Vagina (tissue), 2 donors: ENCODE results near the gene TMEM40. TPM values are rescaled to one million over a fixed set of nuclear protein-coding genes. Genes with fewer than 3 reads are reported as not detected.

Experiments used
- DNase-seq, 2 donors: peaks; one replicate each; pipeline ENCODE4 v3.0.0-alpha.2; 2017; ENCODE audit errors: extremely low spot score in 2 of 2
- H3K27ac ChIP-seq: fragments of 200-600 bp; sonication (generic); one replicate; pipeline ENCODE4 v1.5.1; 2019
- H3K27me3 ChIP-seq: fragments of 200-600 bp; sonication (generic); one replicate; pipeline ENCODE4 v1.5.1; 2019
- H3K36me3 ChIP-seq, 2 donors: fragments of 200-600 bp; sonication (generic); one replicate each; pipeline ENCODE4 v1.5.1; 2017 to 2019
- H3K4me1 ChIP-seq: fragments of 200-600 bp; sonication (generic); one replicate; pipeline ENCODE4 v1.5.1; 2019
- H3K4me3 ChIP-seq, 2 donors: fragments of 200-600 bp; sonication (generic); 1 replicate in 1 of 2; 2 replicates in 1 of 2; pipeline ENCODE4 v1.5.1; 2016 to 2019
- H3K9me3 ChIP-seq: fragments of 200-600 bp; sonication (generic); one replicate; pipeline ENCODE4 v1.5.1; 2019
- POLR2A ChIP-seq, 2 donors: fragments of 450-650 bp; IDR thresholded peaks; one replicate each; pipeline ENCODE4 v1.6.1; 2017; ENCODE audit warnings: antibody characterized with exemption in 2 of 2, mild to moderate bottlenecking in 2 of 2, moderate library complexity in 2 of 2
- POLR2AphosphoS5 ChIP-seq, 2 donors: sonication (generic); formaldehyde crosslinking; IDR thresholded peaks; one replicate each; pipeline ENCODE4 v1.9.0; 2017; ENCODE audit warnings: antibody characterized with exemption in 2 of 2, mild to moderate bottlenecking in 2 of 2, low read depth in 1 of 2; ENCODE audit not compliant: insufficient read depth in 1 of 2
- intact Hi-C: fragments of 100-400 bp; cut with DNase I; formaldehyde crosslinking; loops from one replicate; pipeline ENCODE4 v1.15.1; 2023
- total RNA-seq: library from RNA; depleted of rRNA; stranded (reverse); fragments of >200 nt; gene quantifications from one replicate; pipeline ENCODE4 v1.2.3, GENCODE V29; 2016
- TF ChIP-seq, protein P1 (sequence below), 3 experiments: fragments of 450-650 bp in 2 of 3; fragments of 200-600 bp in 1 of 3; sonication (generic) in 1 of 3; IDR thresholded peaks; one replicate each; pipeline ENCODE4 v1.5.1; 2017 to 2019; ENCODE audit warnings: antibody characterized with exemption in 3 of 3, mild to moderate bottlenecking in 2 of 3, moderate library complexity in 2 of 3

The TMEM40 gene
- total RNA-seq, 1 donor from 2014 or later, result 31.7 TPM

DNA sequence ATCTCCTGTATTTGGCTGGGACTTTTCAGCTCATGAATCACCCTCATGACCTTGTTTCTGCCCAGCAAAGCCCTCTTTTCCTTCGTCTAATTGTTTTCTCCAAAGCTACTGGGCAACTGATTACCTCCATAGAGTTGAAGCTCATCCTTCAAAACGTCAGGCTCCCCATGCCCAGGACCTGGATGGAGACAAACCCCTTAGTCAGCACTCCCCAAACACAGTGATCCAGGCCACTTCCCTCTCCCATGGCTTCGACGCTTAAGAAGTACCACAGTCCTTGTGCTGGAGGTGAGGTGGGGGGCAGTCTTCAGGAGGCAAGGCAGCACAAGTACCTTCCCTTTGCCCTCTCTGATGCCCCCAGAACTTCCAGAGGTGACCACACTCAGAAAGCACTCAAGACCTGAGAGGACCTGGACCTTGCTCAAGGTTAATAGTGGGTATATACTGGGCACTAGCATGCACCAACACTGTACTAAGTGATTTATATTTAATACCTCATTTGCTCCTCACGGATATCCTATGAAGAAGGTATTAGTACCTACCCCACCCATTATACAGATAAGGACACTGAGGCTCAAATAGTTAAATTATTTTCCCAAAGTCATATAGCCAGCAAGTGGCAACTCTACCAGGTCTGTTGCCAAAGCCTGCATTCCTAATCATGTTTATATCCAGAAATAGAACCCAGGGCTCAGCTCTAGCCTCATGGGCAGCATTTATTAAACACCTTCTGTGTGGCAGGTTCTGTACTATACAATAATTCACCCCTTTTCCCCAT lies 16.5 kb downstream of the TMEM40 start:
- no peak for DNase-seq
- no peaks in the 10 kb centered on the region for H3K9me3 ChIP-seq
- no peaks in the 10 kb centered on the region for H3K27me3 ChIP-seq
- TF ChIP-seq, protein P1, sequence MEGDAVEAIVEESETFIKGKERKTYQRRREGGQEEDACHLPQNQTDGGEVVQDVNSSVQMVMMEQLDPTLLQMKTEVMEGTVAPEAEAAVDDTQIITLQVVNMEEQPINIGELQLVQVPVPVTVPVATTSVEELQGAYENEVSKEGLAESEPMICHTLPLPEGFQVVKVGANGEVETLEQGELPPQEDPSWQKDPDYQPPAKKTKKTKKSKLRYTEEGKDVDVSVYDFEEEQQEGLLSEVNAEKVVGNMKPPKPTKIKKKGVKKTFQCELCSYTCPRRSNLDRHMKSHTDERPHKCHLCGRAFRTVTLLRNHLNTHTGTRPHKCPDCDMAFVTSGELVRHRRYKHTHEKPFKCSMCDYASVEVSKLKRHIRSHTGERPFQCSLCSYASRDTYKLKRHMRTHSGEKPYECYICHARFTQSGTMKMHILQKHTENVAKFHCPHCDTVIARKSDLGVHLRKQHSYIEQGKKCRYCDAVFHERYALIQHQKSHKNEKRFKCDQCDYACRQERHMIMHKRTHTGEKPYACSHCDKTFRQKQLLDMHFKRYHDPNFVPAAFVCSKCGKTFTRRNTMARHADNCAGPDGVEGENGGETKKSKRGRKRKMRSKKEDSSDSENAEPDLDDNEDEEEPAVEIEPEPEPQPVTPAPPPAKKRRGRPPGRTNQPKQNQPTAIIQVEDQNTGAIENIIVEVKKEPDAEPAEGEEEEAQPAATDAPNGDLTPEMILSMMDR (IDR thresholded peaks at IDR 0.05), result no peak
- TF ChIP-seq POLR2AphosphoS5 (IDR thresholded peaks at IDR 0.05; ENCODE audit: insufficient read depth in 1 of 2, low read depth in 1 of 2) (no peak), POLR2A (IDR thresholded peaks at IDR 0.05) (no peak)
- no peak overlapping the region for H3K4me3 ChIP-seq
- no peak overlapping the region for H3K27ac ChIP-seq
- intact Hi-C loops, result no loop called here
- no peaks in the 10 kb centered on the region for H3K4me1 ChIP-seq
- no peaks in the 10 kb centered on the region for H3K36me3 ChIP-seq

DNA sequence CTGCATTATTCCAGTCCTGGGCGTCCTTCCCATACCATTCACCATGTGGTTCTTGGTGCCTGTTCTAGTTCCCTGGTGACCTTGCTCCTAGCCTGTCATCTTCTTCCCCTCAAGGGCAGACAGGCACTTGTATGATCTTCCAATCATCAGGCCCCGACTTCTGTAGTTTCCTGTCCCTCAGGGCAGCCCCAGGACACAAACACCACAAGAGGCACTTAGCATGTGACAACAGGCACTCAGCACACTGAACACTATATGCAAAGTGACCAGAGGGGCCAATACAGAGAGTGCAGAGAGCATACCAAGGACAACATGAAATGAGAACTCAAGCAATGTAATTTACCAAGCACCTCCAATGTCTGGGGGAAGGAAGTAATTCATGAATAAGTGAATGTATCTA lies 17.9 kb downstream of the TMEM40 start:
- no peak overlapping the region for H3K4me3 ChIP-seq
- no peak for DNase-seq
- H3K36me3 ChIP-seq, result no peaks in the 10 kb centered on the region
- intact Hi-C loops, result no loop called here
- H3K4me1 ChIP-seq, result no peaks in the 10 kb centered on the region
- H3K27me3 ChIP-seq, result no peaks in the 10 kb centered on the region
- TF ChIP-seq, protein P1 (IDR thresholded peaks at IDR 0.05), result no peak
- TF ChIP-seq POLR2AphosphoS5 (IDR thresholded peaks at IDR 0.05; ENCODE audit: insufficient read depth in 1 of 2, low read depth in 1 of 2) (no peak), POLR2A (IDR thresholded peaks at IDR 0.05) (no peak)
- H3K9me3 ChIP-seq, result no peaks in the 10 kb centered on the region
- no peak overlapping the region for H3K27ac ChIP-seq

DNA sequence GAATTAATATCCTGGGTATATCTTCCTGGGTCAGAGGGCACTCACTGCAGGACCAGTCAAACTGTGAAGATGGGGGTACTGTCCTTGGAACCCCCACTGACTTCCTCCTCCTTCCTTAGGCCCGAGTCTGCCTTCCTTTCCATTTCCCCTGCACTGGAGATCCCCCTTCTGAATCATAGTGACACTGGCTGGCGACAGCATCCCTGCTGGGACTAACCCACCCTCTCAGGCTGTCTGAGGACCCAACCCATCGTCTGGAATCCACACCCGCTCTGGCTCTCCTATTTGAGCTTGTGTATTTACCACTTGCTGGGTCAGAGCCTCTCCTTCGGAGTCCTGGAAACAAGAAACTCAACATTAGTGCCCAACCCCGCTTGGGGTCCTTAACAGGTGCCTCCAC lies 21.2 kb downstream of the TMEM40 start:
- TF ChIP-seq POLR2A (IDR thresholded peaks at IDR 0.05) (no peak), POLR2AphosphoS5 (IDR thresholded peaks at IDR 0.05; ENCODE audit: insufficient read depth in 1 of 2, low read depth in 1 of 2) (no peak)
- TF ChIP-seq, protein P1 (IDR thresholded peaks at IDR 0.05), result no peak
- no peak for DNase-seq
- intact Hi-C loops, result no loop called here
- Histone ChIP-seq H3K4me1 (no peaks in the 10 kb centered on the region), H3K27me3 (no peaks in the 10 kb centered on the region), H3K36me3 (no peaks in the 10 kb centered on the region), H3K4me3 (no peak overlapping the region), H3K27ac (no peak overlapping the region), H3K9me3 (no peaks in the 10 kb centered on the region)

DNA sequence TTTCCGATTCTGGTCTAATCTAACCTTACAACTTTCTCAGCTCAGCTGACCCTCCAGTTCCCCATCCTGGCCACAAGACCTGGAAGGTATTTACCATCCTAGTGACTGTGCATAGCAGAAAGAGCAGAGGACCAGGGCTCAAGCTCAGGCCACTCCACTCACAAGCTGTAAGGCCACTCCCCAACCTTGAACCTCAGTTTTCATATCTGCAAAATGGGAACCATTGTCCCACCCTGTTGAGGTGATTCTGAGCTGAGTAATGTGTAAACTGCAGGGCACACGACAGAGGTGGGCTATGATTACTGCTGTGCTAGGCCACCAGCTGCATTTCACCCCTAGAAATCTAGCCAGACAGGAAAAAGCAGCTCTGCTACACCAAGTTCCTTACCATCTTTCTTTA lies 21.7 kb downstream of the TMEM40 start:
- intact Hi-C loops, result no loop called here
- Histone ChIP-seq H3K4me3 (no peak overlapping the region), H3K9me3 (no peaks in the 10 kb centered on the region), H3K27me3 (no peaks in the 10 kb centered on the region), H3K36me3 (no peaks in the 10 kb centered on the region), H3K27ac (no peak overlapping the region), H3K4me1 (no peaks in the 10 kb centered on the region)
- TF ChIP-seq POLR2A (IDR thresholded peaks at IDR 0.05) (no peak), POLR2AphosphoS5 (IDR thresholded peaks at IDR 0.05; ENCODE audit: insufficient read depth in 1 of 2, low read depth in 1 of 2) (no peak)
- TF ChIP-seq, protein P1 (IDR thresholded peaks at IDR 0.05), result no peak
- no peak for DNase-seq

DNA sequence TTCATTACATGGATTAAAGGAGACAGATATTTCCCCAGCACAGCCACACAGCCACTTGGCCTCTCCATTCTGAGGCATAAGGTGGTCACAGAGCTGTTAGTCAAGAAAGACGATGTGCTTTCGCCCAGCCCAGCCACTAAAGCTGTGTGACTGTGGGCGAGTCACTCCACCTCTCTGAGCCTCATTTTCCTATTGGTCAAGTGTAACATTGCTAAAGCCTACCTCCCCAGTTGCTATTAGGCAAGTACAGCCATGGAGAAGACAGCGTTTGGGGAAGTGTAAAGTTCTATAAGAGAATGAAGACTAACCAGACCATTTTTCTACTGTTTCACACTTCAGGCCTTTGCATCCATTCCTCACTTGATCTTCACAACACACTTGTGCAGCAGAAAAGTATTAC lies 24.1 kb downstream of the TMEM40 start:
- H3K4me1 ChIP-seq, result no peaks in the 10 kb centered on the region
- DNase-seq, result no peak
- H3K4me3 ChIP-seq, result no peak overlapping the region
- intact Hi-C loops, result no loop called here
- H3K36me3 ChIP-seq, result no peaks in the 10 kb centered on the region
- no peaks in the 10 kb centered on the region for H3K27me3 ChIP-seq
- H3K27ac ChIP-seq, result no peak overlapping the region
- H3K9me3 ChIP-seq, result no peaks in the 10 kb centered on the region
- no peak for TF ChIP-seq POLR2A (IDR thresholded peaks at IDR 0.05)
